ENCODE results near the gene TENM4. TPM values are rescaled to one million over a fixed set of nuclear protein-coding genes. Genes with fewer than 3 reads are reported as not detected.

Gene TENM4
- total RNA-seq, 1 experiment from 2014 or later = 25.0 TPM

GRCh38 chr11:78748918-78749690 lies 691.7 kb downstream of the TENM4 start:
- ChIA-PET POLR2A (no interaction called here), CTCF (interaction anchor here (1.0 kb wide), 1 partner anchor 212 kb away, joined by 3 read pairs; no protein-coding TSS in a partner anchor)
- no peaks in the 10 kb centered on the region for H3K4me1 Mint-ChIP-seq
- H3K4me3 Mint-ChIP-seq = no peak overlapping the region
- ATAC-seq = no peak
- no peaks in the 10 kb centered on the region for H3K9me3 Mint-ChIP-seq
- H3K36me3 Mint-ChIP-seq = no peaks in the 10 kb centered on the region
- no peak for DNase-seq (ENCODE audit: low spot score)
- TF ChIP-seq CREM (CRISPR knock-in tag; IDR thresholded peaks at IDR 0.05) (no peak), KAT7 (CRISPR knock-in tag; IDR thresholded peaks at IDR 0.05; ENCODE audit: borderline replicate concordance) (no peak), TEAD4 (CRISPR knock-in tag; IDR thresholded peaks at IDR 0.05) (no peak), RELA (CRISPR knock-in tag; IDR thresholded peaks at IDR 0.05; ENCODE audit: borderline replicate concordance) (no peak), ELF4 (CRISPR knock-in tag; IDR thresholded peaks at IDR 0.05; ENCODE audit: low read depth) (no peak), ZNF317 (CRISPR knock-in tag; IDR thresholded peaks at IDR 0.05; ENCODE audit: borderline replicate concordance, low read depth) (no peak)
- no peak overlapping the region for H3K27ac Mint-ChIP-seq
- no peaks in the 10 kb centered on the region for H3K27me3 Mint-ChIP-seq (ENCODE audit: low read depth)

DNA sequence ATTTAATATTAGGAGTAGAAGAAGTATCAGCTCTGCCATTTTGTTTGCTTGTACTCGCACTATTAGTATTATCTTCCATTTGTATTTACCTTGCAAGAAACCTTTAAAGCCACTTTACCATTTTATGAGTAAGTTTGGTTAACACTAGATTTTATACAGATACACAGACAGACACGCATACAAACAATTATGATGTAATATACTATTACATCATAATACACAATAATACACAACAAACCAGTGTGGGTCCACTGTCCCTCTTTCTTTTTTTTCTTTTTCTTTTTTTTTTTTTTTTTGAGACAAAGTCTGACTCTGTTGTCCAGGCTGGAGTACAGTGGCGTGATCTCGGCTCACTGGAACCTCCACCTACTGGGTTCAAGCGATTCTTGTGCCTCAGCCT lies 695.9 kb downstream of the TENM4 start:
- ChIA-PET CTCF (interaction anchor here (0.7 kb wide), 1 partner anchor 121 kb away, joined by 4 read pairs; no protein-coding TSS in a partner anchor), POLR2A (interaction anchor here (0.5 to 0.7 kb wide), 2 partner anchors 78 to 138 kb away, joined by 3 to 5 read pairs; no protein-coding TSS in a partner anchor)
- H3K27me3 Mint-ChIP-seq (ENCODE audit: low read depth) = no peaks in the 10 kb centered on the region
- no peak overlapping the region for H3K4me3 Mint-ChIP-seq
- H3K4me1 Mint-ChIP-seq = peaks cover 9% of the 10 kb centered on the region; the same call in 1 of the 2 replicates
- H3K27ac Mint-ChIP-seq = no peak overlapping the region
- ATAC-seq (no peak), DNase-seq (ENCODE audit: low spot score) (no peak)
- TF ChIP-seq ZSCAN18 (CRISPR knock-in tag; IDR thresholded peaks at IDR 0.05) (no peak), TP53 (CRISPR knock-in tag; IDR thresholded peaks at IDR 0.05) (no peak), JUN (CRISPR knock-in tag; IDR thresholded peaks at IDR 0.05) (no peak), TEAD4 (CRISPR knock-in tag; IDR thresholded peaks at IDR 0.05) (no peak), ZNF671 (CRISPR knock-in tag; IDR thresholded peaks at IDR 0.05) (no peak), GTF2I (CRISPR knock-in tag; conservative IDR thresholded peaks at IDR 0.05) (no peak), GRHL2 (CRISPR knock-in tag; IDR thresholded peaks at IDR 0.05; ENCODE audit: insufficient replicate concordance, severe bottlenecking) (no peak), RELA (CRISPR knock-in tag; IDR thresholded peaks at IDR 0.05; ENCODE audit: borderline replicate concordance) (no peak), ZNF396 (CRISPR knock-in tag; IDR thresholded peaks at IDR 0.05; ENCODE audit: borderline replicate concordance) (no peak), FOXP4 (CRISPR knock-in tag; IDR thresholded peaks at IDR 0.05) (no peak), ZNF423 (CRISPR knock-in tag; IDR thresholded peaks at IDR 0.05) (no peak), KAT7 (CRISPR knock-in tag; IDR thresholded peaks at IDR 0.05; ENCODE audit: borderline replicate concordance) (no peak), ATF1 (CRISPR knock-in tag; IDR thresholded peaks at IDR 0.05) (no peak)
- TF ChIP-seq, protein P1, sequence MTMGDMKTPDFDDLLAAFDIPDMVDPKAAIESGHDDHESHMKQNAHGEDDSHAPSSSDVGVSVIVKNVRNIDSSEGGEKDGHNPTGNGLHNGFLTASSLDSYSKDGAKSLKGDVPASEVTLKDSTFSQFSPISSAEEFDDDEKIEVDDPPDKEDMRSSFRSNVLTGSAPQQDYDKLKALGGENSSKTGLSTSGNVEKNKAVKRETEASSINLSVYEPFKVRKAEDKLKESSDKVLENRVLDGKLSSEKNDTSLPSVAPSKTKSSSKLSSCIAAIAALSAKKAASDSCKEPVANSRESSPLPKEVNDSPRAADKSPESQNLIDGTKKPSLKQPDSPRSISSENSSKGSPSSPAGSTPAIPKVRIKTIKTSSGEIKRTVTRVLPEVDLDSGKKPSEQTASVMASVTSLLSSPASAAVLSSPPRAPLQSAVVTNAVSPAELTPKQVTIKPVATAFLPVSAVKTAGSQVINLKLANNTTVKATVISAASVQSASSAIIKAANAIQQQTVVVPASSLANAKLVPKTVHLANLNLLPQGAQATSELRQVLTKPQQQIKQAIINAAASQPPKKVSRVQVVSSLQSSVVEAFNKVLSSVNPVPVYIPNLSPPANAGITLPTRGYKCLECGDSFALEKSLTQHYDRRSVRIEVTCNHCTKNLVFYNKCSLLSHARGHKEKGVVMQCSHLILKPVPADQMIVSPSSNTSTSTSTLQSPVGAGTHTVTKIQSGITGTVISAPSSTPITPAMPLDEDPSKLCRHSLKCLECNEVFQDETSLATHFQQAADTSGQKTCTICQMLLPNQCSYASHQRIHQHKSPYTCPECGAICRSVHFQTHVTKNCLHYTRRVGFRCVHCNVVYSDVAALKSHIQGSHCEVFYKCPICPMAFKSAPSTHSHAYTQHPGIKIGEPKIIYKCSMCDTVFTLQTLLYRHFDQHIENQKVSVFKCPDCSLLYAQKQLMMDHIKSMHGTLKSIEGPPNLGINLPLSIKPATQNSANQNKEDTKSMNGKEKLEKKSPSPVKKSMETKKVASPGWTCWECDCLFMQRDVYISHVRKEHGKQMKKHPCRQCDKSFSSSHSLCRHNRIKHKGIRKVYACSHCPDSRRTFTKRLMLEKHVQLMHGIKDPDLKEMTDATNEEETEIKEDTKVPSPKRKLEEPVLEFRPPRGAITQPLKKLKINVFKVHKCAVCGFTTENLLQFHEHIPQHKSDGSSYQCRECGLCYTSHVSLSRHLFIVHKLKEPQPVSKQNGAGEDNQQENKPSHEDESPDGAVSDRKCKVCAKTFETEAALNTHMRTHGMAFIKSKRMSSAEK (CRISPR knock-in tag; IDR thresholded peaks at IDR 0.05; ENCODE audit: borderline replicate concordance) = no peak
- TF ChIP-seq, protein P2, sequence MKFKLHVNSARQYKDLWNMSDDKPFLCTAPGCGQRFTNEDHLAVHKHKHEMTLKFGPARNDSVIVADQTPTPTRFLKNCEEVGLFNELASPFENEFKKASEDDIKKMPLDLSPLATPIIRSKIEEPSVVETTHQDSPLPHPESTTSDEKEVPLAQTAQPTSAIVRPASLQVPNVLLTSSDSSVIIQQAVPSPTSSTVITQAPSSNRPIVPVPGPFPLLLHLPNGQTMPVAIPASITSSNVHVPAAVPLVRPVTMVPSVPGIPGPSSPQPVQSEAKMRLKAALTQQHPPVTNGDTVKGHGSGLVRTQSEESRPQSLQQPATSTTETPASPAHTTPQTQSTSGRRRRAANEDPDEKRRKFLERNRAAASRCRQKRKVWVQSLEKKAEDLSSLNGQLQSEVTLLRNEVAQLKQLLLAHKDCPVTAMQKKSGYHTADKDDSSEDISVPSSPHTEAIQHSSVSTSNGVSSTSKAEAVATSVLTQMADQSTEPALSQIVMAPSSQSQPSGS (CRISPR knock-in tag; IDR thresholded peaks at IDR 0.05; ENCODE audit: borderline replicate concordance, low read depth) = no peak
- TF ChIP-seq, protein P3, sequence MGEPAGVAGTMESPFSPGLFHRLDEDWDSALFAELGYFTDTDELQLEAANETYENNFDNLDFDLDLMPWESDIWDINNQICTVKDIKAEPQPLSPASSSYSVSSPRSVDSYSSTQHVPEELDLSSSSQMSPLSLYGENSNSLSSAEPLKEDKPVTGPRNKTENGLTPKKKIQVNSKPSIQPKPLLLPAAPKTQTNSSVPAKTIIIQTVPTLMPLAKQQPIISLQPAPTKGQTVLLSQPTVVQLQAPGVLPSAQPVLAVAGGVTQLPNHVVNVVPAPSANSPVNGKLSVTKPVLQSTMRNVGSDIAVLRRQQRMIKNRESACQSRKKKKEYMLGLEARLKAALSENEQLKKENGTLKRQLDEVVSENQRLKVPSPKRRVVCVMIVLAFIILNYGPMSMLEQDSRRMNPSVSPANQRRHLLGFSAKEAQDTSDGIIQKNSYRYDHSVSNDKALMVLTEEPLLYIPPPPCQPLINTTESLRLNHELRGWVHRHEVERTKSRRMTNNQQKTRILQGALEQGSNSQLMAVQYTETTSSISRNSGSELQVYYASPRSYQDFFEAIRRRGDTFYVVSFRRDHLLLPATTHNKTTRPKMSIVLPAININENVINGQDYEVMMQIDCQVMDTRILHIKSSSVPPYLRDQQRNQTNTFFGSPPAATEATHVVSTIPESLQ (CRISPR knock-in tag; IDR thresholded peaks at IDR 0.05) = no peak
- H3K9me3 Mint-ChIP-seq = no peaks in the 10 kb centered on the region
- H3K36me3 Mint-ChIP-seq = no peaks in the 10 kb centered on the region

Measured in WTC11 (cell line).